Heart right ventricle (tissue), 16 donors: Measurements from ENCODE around the gene KHSRP. TPM values are rescaled to one million over a fixed set of nuclear protein-coding genes. Genes with fewer than 3 reads are reported as not detected.

Experiments used
- ATAC-seq, 8 donors: fragments of 200-7000 bp; cut with Tn5 transposase; one replicate each; pipeline ENCODE4 v1.9.1; 2020; ENCODE audit warnings: mild to moderate bottlenecking in 8 of 8, moderate library complexity in 8 of 8, moderate number of reproducible peaks in 1 of 8
- DNase-seq, 2 donors: peaks; one replicate each; pipeline ENCODE4 v3.0.0-alpha.2; 2020
- H3K27ac ChIP-seq, 10 donors: fragments of 200-600 bp; sonication (generic) in 2 of 10; one replicate each; pipeline versions ENCODE4 v1.5.0 to v1.8.0; 2020 to 2022; ENCODE audit warnings: mild to moderate bottlenecking in 3 of 10
- H3K27me3 ChIP-seq, 7 donors: fragments of 200-600 bp; one replicate each; pipeline ENCODE4 v1.8.0; 2021 to 2022; ENCODE audit warnings: mild to moderate bottlenecking in 2 of 7
- H3K36me3 ChIP-seq, 9 donors: fragments of 200-600 bp; sonication (generic) in 1 of 9; one replicate each; pipeline versions ENCODE4 v1.5.0 to v1.8.0; 2020 to 2022; ENCODE audit warnings: mild to moderate bottlenecking in 2 of 9
- H3K4me1 ChIP-seq, 9 donors: fragments of 200-600 bp; sonication (generic) in 1 of 9; one replicate each; pipeline versions ENCODE4 v1.5.0 to v1.8.0; 2020 to 2022; ENCODE audit warnings: mild to moderate bottlenecking in 4 of 9
- H3K4me3 ChIP-seq, 10 donors: fragments of 200-600 bp; sonication (generic) in 2 of 10; one replicate each; pipeline versions ENCODE4 v1.5.0 to v1.8.0; 2020 to 2022; ENCODE audit warnings: mild to moderate bottlenecking in 7 of 10, moderate library complexity in 2 of 10
- H3K9me3 ChIP-seq, 11 donors: fragments of 200-600 bp in 10 of 11; sonication (generic) in 2 of 11; one replicate each; pipeline versions ENCODE4 v1.5.0 to v1.8.0; 2013 to 2022; ENCODE audit warnings: mild to moderate bottlenecking in 2 of 11, control low read depth in 1 of 11, moderate library complexity in 1 of 11
- CTCF ChIP-seq, 9 donors: fragments of 200-600 bp; sonication (generic) in 2 of 9; IDR thresholded peaks; one replicate each; pipeline versions ENCODE4 v1.5.0 to v1.8.0; 2021 to 2022; ENCODE audit warnings: antibody characterized with exemption in 9 of 9, mild to moderate bottlenecking in 5 of 9, moderate library complexity in 1 of 9
- WGBS, 2 donors: extraction: QIAGEN DNeasy Blood & Tissue Kit; methylation state at CpG; one replicate each; pipeline ENCODE4 v1.1.7; 2013; ENCODE audit warnings: inconsistent platforms in 1 of 2; 5-methylcytosine and 5-hydroxymethylcytosine counted together
- intact Hi-C, 10 donors: fragments of 100-400 bp; cut with DNase I; formaldehyde crosslinking; loops; one replicate each; pipeline versions ENCODE4 v1.11.1 to v1.14.2; 2022
- polyA plus RNA-seq, 2 donors: library from polyadenylated mRNA; stranded (reverse); fragments of 200-250 nt; gene quantifications; one replicate each; pipeline ENCODE4 v1.2.3, GENCODE V29; 2013
- total RNA-seq, 10 donors: library from RNA; stranded (reverse); fragmentation: NEBNext Ultra II Directional in 3 of 10; extraction: Animal tissue kit (Norgen Biotek cat#: 25700) in 3 of 10; gene quantifications; one replicate each; pipeline versions ENCODE4 v1.2.1 to v1.2.4, GENCODE V29; 2021 to 2023
- donor health status: Arrhythmogenic right ventricular cardiomyopathy.
- donor health status: ischemic (EF 13 %, LVEDD 7.1; RV severe dilation, severe dysfunction).
- donor health status: healthy with polysubstance abuse.
- donor health status: DM: no; HTN: yes; CAD: no.
- donor health status: DM: no; HTN: no; CAD: no.
- donor health status: ischemic (EF 25% LVEDD 6.9; RV normal size, moderate dysfunction).
- donor health status: ischemic (EF 25% LVEDD 5.7; RV mildly dilated, moderate dysfunction).
- donor health status: healthy.
- donor health status: DM: yes; HTN: yes; CAD: no.
- donor health status: Ischemic cardiomyopathy.
- donor health status: ischemic (EF 35%, LVEDD 5.7; RV mildly dilated, moderate dysfunction).
- donor health status: nonischemic (EF 11% LVEDD 7.7; RV severe dilation, severe dysfunction).
- donor health status: DM: yes; HTN: yes; CAD: no.
- donor health status: PGD.
- donor health status: ischemic (EF 29% LVEDD 5.4; RV normal size, mild dysfunction).
- donor health status: nonischemic (EF 23%, LVEDD 6.1; RV moderate dilation, normal function).

The KHSRP gene
- total and polyA plus RNA-seq, 12 donors, result 50.9 to 125 (median 86.4) TPM

- H3K9me3 ChIP-seq, result peaks cover 0 to 25% (median 10%) of the 10 kb centered on the region in 11 donors
- DNase-seq, result no peak
- H3K36me3 ChIP-seq, result peaks cover 0 to 77% (median 16%) of the 10 kb centered on the region in 9 donors
- H3K27me3 ChIP-seq, result no peaks in the 10 kb centered on the region
- intact Hi-C loops, result no loop called here
- WGBS, 2 donors, result 95 to 97% methylated on average over 19 of the region's 19 CpGs
- no peak for TF ChIP-seq CTCF (IDR thresholded peaks at IDR 0.05)
- no peaks in the 10 kb centered on the region for H3K4me1 ChIP-seq
- no peak for ATAC-seq
- H3K27ac ChIP-seq, result no peak overlapping the region
- H3K4me3 ChIP-seq, result no peak overlapping the region
Observed at GRCh38 chr19:6452223-6452614, 27.6 kb upstream of the KHSRP start.

- intact Hi-C loops, result no loop called here
- peaks cover 0 to 80% (median 16%) of the 10 kb centered on the region in 9 donors for H3K36me3 ChIP-seq
- no peak overlapping the region for H3K4me3 ChIP-seq
Observed at GRCh38 chr19:6451583-6452222, 27.1 kb upstream of the KHSRP start.

GRCh38 chr19:6450166-6450565, 25.6 kb upstream of the KHSRP start:
- DNase-seq (no peak), ATAC-seq (peak in 1 of 8 donors; percentile 11)
- 94% methylated on average over 5 of the region's 5 CpGs for WGBS, 2 donors
- Histone ChIP-seq H3K4me3 (no peak overlapping the region), H3K4me1 (no peaks in the 10 kb centered on the region), H3K9me3 (peaks cover 0 to 45% (median 10%) of the 10 kb centered on the region in 11 donors), H3K27me3 (no peaks in the 10 kb centered on the region), H3K27ac (no peak overlapping the region), H3K36me3 (peaks cover 0 to 80% (median 23%) of the 10 kb centered on the region in 9 donors)
- TF ChIP-seq CTCF (IDR thresholded peaks at IDR 0.05), result no peak
- intact Hi-C loops, result no loop called here

More at GRCh38 chr19:6451583-6452222, 27.1 kb upstream of the KHSRP start:
- ATAC-seq, result no peak
- 91 to 93% methylated on average over 7 of the region's 7 CpGs for WGBS, 2 donors
- Histone ChIP-seq H3K27ac (no peak overlapping the region), H3K9me3 (peaks cover 0 to 30% (median 10%) of the 10 kb centered on the region in 11 donors), H3K4me1 (no peaks in the 10 kb centered on the region), H3K27me3 (no peaks in the 10 kb centered on the region)
- TF ChIP-seq CTCF (IDR thresholded peaks at IDR 0.05), result no peak
- DNase-seq, result no peak

GRCh38 chr19:6448045-6448444, 23.4 kb upstream of the KHSRP start:
- Histone ChIP-seq H3K4me1 (no peaks in the 10 kb centered on the region), H3K36me3 (peaks cover 0 to 64% (median 7%) of the 10 kb centered on the region in 9 donors), H3K9me3 (peaks cover 0 to 26% (median 0%) of the 10 kb centered on the region in 11 donors), H3K4me3 (no peak overlapping the region), H3K27me3 (no peaks in the 10 kb centered on the region), H3K27ac (no peak overlapping the region)
- no peak for TF ChIP-seq CTCF (IDR thresholded peaks at IDR 0.05)
- no peak for ATAC-seq
- intact Hi-C loops, result no loop called here
- no peak for DNase-seq
- WGBS, 2 donors, result 89 to 93% methylated on average over 3 of the region's 3 CpGs
